Smooth muscle cell of the pulmonary artery (primary cell): Measurements from ENCODE around the gene ANKS1A. TPM values are rescaled to one million over a fixed set of nuclear protein-coding genes. Genes with fewer than 3 reads are reported as not detected.

ENCODE experiments used
- total RNA-seq: library from RNA; depleted of rRNA; stranded (reverse); fragments of >200 nt; gene quantifications from 2 replicates; pipeline ENCODE4 v1.2.3, GENCODE V29; 2014

Gene ANKS1A
- total RNA-seq, result 12.4 and 14.5 TPM in 2 replicates

GRCh38 chr6:34888874-34889555 lies at the start of gene ANKS1A:
TSS of gene ANKS1A (plus strand) at chr6:34889255. CDS start at chr6:34889403, 148 bp downstream.

GRCh38 chr6:34887753-34888513 lies 1.1 kb upstream of the ANKS1A start, which contains the start of gene TAF11:
TSS of gene TAF11 (minus strand) at chr6:34888042. CDS start at chr6:34887957, 85 bp downstream.

Other genes with a start within 250 kb of the ANKS1A start
- 52.6 and 53.9 TPM in 2 replicates for gene ILRUN, start 192.5 kb upstream of the ANKS1A start, total RNA-seq
- 36.6 and 45.2 TPM in 2 replicates for gene SNRPC, start 131.8 kb upstream of the ANKS1A start, total RNA-seq
- gene BLTP3A, start 97.2 kb upstream of the ANKS1A start, total RNA-seq, result 6.1 and 7.3 TPM in 2 replicates
- gene TAF11, start 1.2 kb upstream of the ANKS1A start, total RNA-seq, result 12.9 and 20.8 TPM in 2 replicates